Ovary (tissue), 3 donors: ENCODE results near the gene GSTM5.

Experiments
- CTCF ChIP-seq, 3 donors: fragments of 450-650 bp in 2 of 3; fragments of 200-600 bp in 1 of 3; IDR thresholded peaks; one replicate each; pipeline versions ENCODE4 v1.5.1 to v1.8.0; 2016 to 2022; ENCODE audit warnings: antibody characterized with exemption in 3 of 3, mild to moderate bottlenecking in 1 of 3
- EP300 ChIP-seq: sonication (generic); formaldehyde crosslinking; IDR thresholded peaks from one replicate; pipeline ENCODE4 v1.6.1; 2017; ENCODE audit warnings: antibody characterized with exemption
- POLR2A ChIP-seq: fragments of 450-650 bp; IDR thresholded peaks from one replicate; pipeline ENCODE4 v1.6.1; 2017; ENCODE audit warnings: antibody characterized with exemption, mild to moderate bottlenecking, moderate library complexity
- donor health status: DM: no; HTN: no; CAD: no.

DNA sequence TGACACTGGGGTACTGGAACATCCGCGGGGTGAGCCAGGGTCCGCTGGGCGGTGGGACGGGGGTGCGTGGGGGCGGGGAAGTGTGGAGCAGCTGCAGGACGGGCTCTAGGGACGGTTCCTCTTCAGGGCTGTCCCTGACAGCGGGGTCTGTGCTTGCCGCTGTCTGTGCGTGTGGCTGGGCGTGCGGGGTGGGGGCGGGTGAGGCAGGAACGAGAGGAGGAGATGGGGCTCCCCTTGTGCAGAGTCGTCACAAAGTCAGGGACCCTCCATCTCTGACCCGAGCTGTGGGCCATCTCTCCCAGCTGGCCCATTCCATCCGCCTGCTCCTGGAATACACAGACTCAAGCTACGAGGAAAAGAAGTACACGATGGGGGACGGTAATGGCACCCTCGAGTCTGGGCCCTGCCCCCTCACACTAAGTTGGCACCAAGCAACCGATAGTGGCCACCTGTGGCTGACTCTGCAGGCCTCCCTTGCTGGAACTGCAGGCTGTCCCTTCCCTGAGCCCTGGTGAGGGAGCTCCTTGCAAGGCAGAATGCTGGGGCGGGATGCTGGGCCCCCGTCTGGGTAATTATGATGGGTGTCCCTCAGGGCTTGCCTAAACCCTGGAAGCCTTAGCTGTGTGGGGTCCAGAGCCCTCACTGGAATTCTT is 43.8 kb upstream of the GSTM5 start:
- TF ChIP-seq CTCF (IDR thresholded peaks at IDR 0.05) (no peak), POLR2A (no peak), EP300 (no peak)
